Adrenal gland (tissue), 12 donors: ENCODE results near the gene FNDC3B. TPM values are rescaled to one million over a fixed set of nuclear protein-coding genes. Genes with fewer than 3 reads are reported as not detected.

Experiments
- DNase-seq, 7 donors: peaks; one replicate each; pipeline ENCODE4 v3.0.0-alpha.2; 2019 to 2020
- H3K27ac ChIP-seq, 5 donors: fragments of 200-600 bp; sonication (generic) in 4 of 5; 1 replicate in 3 of 5; 2 replicates in 2 of 5; pipeline versions ENCODE4 v1.5.1 to v1.8.0; 2016 to 2020; ENCODE audit warnings: mild to moderate bottlenecking in 1 of 5
- H3K27me3 ChIP-seq: fragments of 200-600 bp; 2 replicates; pipeline ENCODE4 v1.8.0; 2021
- H3K36me3 ChIP-seq, 2 donors: fragments of 200-600 bp; replicated peaks in 1 of 2; 1 replicate in 1 of 2; 2 replicates in 1 of 2; pipeline versions ENCODE4 v1.5.1 to v1.8.0; 2018 to 2022
- H3K4me1 ChIP-seq, 2 donors: fragments of 200-600 bp; replicated peaks in 1 of 2; 1 replicate in 1 of 2; 2 replicates in 1 of 2; pipeline versions ENCODE4 v1.5.1 to v1.8.0; 2018 to 2021
- H3K4me3 ChIP-seq, 4 donors: fragments of 200-600 bp; sonication (generic) in 3 of 4; one replicate each; pipeline ENCODE4 v1.5.1; 2016 to 2018
- H3K9me3 ChIP-seq, 3 donors: fragments of 200-600 bp; sonication (generic) in 1 of 3; replicated peaks in 1 of 3; 1 replicate in 2 of 3; 2 replicates in 1 of 3; pipeline versions ENCODE4 v1.5.1 to v1.8.0; 2016 to 2021
- CTCF ChIP-seq, 6 experiments: fragments of 450-650 bp in 4 of 6; fragments of 200-600 bp in 2 of 6; sonication (generic) in 1 of 6; IDR thresholded peaks; 1 replicate in 5 of 6; 2 replicates in 1 of 6; pipeline versions ENCODE4 v1.5.1 to v1.8.0; 2016 to 2021; ENCODE audit warnings: antibody characterized with exemption in 6 of 6, mild to moderate bottlenecking in 2 of 6, moderate library complexity in 1 of 6
- POLR2A ChIP-seq, 2 donors: fragments of 450-650 bp; IDR thresholded peaks; one replicate each; pipeline ENCODE4 v1.6.1; 2017; ENCODE audit warnings: antibody characterized with exemption in 2 of 2, mild to moderate bottlenecking in 2 of 2, moderate library complexity in 1 of 2
- WGBS, 4 donors: extraction: QIAGEN DNeasy Blood & Tissue Kit in 2 of 4; methylation state at CpG; one replicate each; pipeline versions ENCODE4 v1.1.5 to v1.1.7; 2013 to 2017; 5-methylcytosine and 5-hydroxymethylcytosine counted together
- intact Hi-C, 2 donors: fragments of 100-400 bp; cut with DNase I; formaldehyde crosslinking; loops; one replicate each; pipeline versions ENCODE4 v1.14.1 to v1.15.0; 2022 to 2023
- polyA plus RNA-seq, 3 donors: library from polyadenylated mRNA; stranded (reverse); fragments of 200-250 nt in 2 of 3; fragments of 350-450 nt in 1 of 3; fragmentation: Illumina TruSeq in 1 of 3; extraction: RNeasy Lipid Tissue Mini Kit (QIAGEN cat#74804) in 1 of 3; gene quantifications; one replicate each; pipeline ENCODE4 v1.2.3, GENCODE V29; 2013 to 2014
- total RNA-seq, 9 donors: library from RNA; depleted of rRNA in 4 of 9; stranded (reverse); fragments of >200 nt in 4 of 9; fragments of 120-200 nt in 1 of 9; fragmentation: NEBNext Ultra II Directional in 1 of 9; extraction: Animal tissue kit (Norgen Biotek cat#: 25700) in 1 of 9; gene quantifications; one replicate each; pipeline versions ENCODE4 v1.1.0 to v1.2.4, GENCODE V29; 2013 to 2023
- donor health status: healthy with polysubstance abuse.
- donor health status: Bipolar disorder and iron deficiency.
- donor health status: DM: yes; HTN: yes; CAD: no.
- donor health status: DM: no; HTN: no; CAD: no.
- donor health status: DM: no; HTN: no; CAD: no.
- donor health status: DM: yes; HTN: yes; CAD: no.

Gene FNDC3B
- total and polyA plus RNA-seq, 12 donors: 9.9 to 228 (median 105) TPM

- no peaks in the 10 kb centered on the region for H3K27me3 ChIP-seq
- H3K4me3 ChIP-seq: no peak overlapping the region
- no peak for DNase-seq
- H3K27ac ChIP-seq: no peak overlapping the region
- peaks cover 0 to 13% of the 10 kb centered on the region in 2 donors for H3K36me3 ChIP-seq
- intact Hi-C loops: no loop called here
- TF ChIP-seq CTCF (IDR thresholded peaks at IDR 0.05) (no peak), POLR2A (IDR thresholded peaks at IDR 0.05) (no peak)
- WGBS, 4 donors: 95 to 97% (median 97%) methylated on average over 4 of the region's 4 CpGs
- H3K9me3 ChIP-seq: no peaks in the 10 kb centered on the region
- peaks cover 0 to 5% of the 10 kb centered on the region in 2 donors for H3K4me1 ChIP-seq
Observed at GRCh38 chr3:172371544-172371943, 332.2 kb downstream of the FNDC3B start.

GRCh38 chr3:172372895-172373294 lies 333.5 kb downstream of the FNDC3B start:
- no peak for TF ChIP-seq POLR2A (IDR thresholded peaks at IDR 0.05)
- TF ChIP-seq CTCF (IDR thresholded peaks at IDR 0.05): no peak
- intact Hi-C loops: no loop called here
- WGBS, 4 donors: 92 to 100% (median 97%) methylated on average over 4 of the region's 4 CpGs
- H3K9me3 ChIP-seq: no peaks in the 10 kb centered on the region
- no peak overlapping the region for H3K27ac ChIP-seq
- DNase-seq: no peak
- H3K4me1 ChIP-seq: peaks cover 0 to 5% of the 10 kb centered on the region in 2 donors
- H3K27me3 ChIP-seq: no peaks in the 10 kb centered on the region
- no peak overlapping the region for H3K4me3 ChIP-seq
- peaks cover 0 to 21% of the 10 kb centered on the region in 2 donors for H3K36me3 ChIP-seq

- TF ChIP-seq POLR2A (IDR thresholded peaks at IDR 0.05): no peak
- TF ChIP-seq CTCF (IDR thresholded peaks at IDR 0.05): no peak
- Histone ChIP-seq H3K27ac (no peak overlapping the region), H3K4me3 (no peak overlapping the region), H3K9me3 (no peaks in the 10 kb centered on the region), H3K4me1 (peaks cover 0 to 2% of the 10 kb centered on the region in 2 donors), H3K27me3 (no peaks in the 10 kb centered on the region), H3K36me3 (peaks cover 0 to 31% of the 10 kb centered on the region in 2 donors)
- WGBS, 4 donors: 91 to 96% (median 93%) methylated on average over 5 of the region's 5 CpGs
- intact Hi-C loops: no loop called here
- DNase-seq: no peak
Observed at GRCh38 chr3:172373912-172374311, 334.5 kb downstream of the FNDC3B start.

GRCh38 chr3:172375206-172375850 lies 335.9 kb downstream of the FNDC3B start:
- intact Hi-C loops: no loop called here
- peaks cover 0 to 43% of the 10 kb centered on the region in 2 donors for H3K36me3 ChIP-seq
- TF ChIP-seq CTCF (IDR thresholded peaks at IDR 0.05) (no peak), POLR2A (IDR thresholded peaks at IDR 0.05) (no peak)

More at GRCh38 chr3:172375206-172375850, 335.9 kb downstream of the FNDC3B start:
- H3K9me3 ChIP-seq: no peaks in the 10 kb centered on the region
- WGBS, 4 donors: 76 to 96% (median 93%) methylated on average over 4 of the region's 4 CpGs
- no peak overlapping the region for H3K27ac ChIP-seq
- H3K27me3 ChIP-seq: no peaks in the 10 kb centered on the region
- no peak for DNase-seq
- no peak overlapping the region for H3K4me3 ChIP-seq
- no peaks in the 10 kb centered on the region for H3K4me1 ChIP-seq
